ENCODE data around the gene METAP1D.
A peak's percentile ranks its signal among the peaks of the same experiment; 100 is the strongest.
"Not testable (repeated sequence)": the region's sequence is repeated elsewhere in the genome, so short reads cannot be mapped to it uniquely, and the experiment has no call there.

Gene METAP1D

DNA sequence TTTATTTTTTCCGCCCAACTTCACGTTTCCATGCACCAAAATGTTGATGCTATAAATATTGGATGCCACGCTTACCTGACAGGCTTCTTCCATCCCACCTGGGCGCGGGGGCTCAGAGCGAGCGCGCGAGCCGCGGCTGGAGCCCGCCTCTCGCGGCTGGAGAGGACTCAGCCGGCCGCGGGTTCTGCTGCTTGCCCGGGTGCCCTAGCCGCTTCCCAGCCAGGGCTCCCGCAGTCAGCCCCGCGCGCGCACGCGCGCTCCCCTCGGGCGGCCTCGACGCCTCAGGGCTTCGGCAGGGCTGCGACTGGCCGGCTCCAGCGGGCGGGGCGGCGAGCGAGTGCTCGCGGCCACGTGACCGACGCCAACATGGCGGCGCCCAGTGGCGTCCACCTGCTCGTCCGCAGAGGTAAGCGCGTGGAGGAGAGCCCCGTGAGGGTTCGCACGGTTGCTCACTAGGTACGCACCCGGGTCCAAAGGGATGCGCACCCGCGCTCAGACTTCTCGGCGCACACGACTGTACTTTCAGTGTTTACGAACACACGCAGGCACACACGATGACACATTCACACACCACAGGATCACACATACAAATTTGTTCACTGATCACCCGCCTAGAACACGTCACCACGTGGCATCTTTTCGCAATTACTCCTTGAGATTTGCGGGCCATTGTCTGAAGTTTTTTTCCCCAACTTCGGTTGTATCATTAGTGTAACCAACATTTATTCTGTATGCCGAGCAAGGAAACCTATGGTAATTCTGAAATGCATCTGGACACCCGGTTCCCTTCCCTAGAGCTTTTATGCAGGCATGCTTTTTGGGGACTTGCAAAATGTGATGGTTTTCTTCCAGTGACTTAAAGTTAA, at the start of gene METAP1D:
Gene METAP1D (plus strand): TSS at position 350 of the 866 bp plus-strand sequence. CDS start 17 bp downstream, at position 367.
- FAIRE-seq (peak; percentile 91), DNase-seq (ENCODE audit: insufficient read length, low spot score) (peak; percentile 93)

DNA sequence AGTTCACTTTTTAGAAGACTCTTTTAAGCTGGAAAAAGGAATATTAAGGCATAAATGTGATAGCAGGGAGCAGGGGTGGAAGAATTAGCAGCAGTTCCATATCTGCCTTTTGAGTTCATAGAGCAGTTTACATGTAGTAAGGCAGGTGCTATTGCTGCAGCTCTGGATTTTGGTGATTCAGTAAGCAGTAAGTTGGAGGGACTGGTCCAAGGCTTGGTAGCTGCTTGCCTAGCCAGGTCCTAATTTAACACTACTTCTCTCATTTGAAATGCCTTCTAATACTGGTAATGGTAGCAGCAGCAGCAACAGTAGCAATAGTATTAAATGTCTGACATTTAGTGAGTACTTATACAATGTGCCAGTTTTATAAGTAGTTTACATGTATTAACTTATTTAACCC, 47.5 kb upstream of the METAP1D start:
- DNase-seq (ENCODE audit: insufficient read length, low spot score) (no peak), FAIRE-seq (no peak)

DNA sequence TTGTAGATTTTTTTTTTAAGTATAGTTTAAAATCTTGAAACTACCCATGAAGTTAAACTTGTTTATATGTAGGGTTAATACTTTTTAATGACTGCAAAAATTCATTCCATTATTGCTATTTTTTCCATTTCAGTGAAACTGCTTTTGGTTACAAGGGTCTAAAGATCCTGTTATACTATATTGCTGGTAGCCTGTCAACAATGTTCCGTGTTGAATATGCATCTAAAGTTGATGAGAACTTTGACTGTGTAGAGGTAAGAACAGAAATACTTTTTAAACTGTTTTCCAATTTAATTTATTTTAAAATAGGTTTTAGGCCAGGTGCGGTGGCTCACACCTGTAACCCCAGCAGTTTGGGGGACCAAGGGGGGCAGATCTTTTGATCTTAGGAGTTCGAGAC, 47.0 kb upstream of the METAP1D start:
- DNase-seq (ENCODE audit: insufficient read length, low spot score) (no peak), FAIRE-seq (no peak)

DNA sequence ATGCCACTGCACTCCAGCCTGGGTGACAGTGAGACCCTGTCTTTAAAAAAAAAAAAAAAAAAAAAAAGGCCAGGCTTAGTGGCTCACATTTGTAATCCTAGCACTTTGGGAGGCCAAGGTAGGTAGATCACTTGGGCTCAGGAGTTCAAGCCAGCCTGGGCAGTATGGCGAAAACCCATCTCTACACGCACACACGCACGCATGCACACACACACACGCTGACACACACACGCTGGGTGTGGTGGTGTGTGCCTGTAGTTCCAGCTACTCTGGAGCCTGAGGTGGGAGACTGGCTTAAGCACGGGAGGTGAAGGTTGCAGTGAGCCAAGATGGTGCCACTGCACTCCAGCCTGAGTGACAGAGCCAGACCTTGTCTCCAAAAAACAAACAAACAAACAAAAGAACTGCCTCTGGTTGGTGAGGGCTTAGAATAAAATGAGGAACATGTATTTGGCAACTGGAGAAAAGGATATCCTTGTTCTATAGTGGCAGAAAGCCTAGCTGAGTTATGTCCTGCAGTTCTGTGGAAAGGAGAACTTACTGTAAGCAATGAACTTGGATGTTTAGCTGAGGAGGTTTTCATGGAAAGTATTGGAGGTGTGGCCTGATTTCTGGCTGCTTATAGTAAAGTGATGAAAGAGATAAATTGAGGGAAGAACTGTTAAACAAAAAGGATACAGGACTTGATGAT, 43.5 kb upstream of the METAP1D start:
- DNase-seq (ENCODE audit: insufficient read length, low spot score), result no peak
- FAIRE-seq, result no peak

DNA sequence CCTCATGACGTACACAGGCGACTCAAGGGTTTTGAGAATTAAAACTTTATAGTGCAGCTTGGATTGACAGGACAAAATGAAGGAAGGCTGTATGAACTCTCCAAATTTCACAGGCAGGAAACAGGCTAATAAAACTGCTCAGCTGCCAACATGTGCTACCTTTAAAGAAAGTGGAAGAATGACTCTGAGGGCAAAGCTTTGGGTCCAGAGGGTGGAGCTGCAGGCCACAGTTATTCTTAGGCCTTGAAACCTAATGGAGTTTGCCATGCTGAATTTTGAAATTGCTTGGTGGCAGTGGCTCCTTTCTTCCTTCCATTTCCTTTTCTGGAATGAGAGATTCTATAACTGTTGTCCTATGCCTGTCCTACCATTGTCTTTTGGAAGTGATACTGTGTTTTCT, 42.7 kb upstream of the METAP1D start:
- DNase-seq (ENCODE audit: insufficient read length, low spot score) (peak; percentile 9), FAIRE-seq (no peak)

DNA sequence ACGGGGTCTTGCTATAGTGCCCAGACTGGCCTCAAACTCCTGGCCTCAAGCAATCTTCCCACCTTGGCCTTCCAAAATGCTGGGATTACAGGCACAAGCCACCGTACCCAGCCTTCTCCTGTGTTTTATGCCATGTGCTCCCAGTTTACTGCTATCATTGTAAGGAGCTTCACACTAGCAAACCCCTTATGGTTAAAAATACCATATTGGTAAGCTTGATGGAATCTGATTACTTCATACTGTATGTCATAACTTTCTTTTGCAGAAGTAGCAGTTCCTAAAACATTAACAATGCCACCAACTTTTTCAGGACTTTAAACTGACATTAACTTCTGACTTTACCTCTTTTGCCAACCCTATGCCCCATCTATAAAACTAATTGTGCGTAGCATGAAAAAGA, 41.3 kb upstream of the METAP1D start:
- no peak for FAIRE-seq
- no peak for DNase-seq (ENCODE audit: insufficient read length, low spot score)

DNA sequence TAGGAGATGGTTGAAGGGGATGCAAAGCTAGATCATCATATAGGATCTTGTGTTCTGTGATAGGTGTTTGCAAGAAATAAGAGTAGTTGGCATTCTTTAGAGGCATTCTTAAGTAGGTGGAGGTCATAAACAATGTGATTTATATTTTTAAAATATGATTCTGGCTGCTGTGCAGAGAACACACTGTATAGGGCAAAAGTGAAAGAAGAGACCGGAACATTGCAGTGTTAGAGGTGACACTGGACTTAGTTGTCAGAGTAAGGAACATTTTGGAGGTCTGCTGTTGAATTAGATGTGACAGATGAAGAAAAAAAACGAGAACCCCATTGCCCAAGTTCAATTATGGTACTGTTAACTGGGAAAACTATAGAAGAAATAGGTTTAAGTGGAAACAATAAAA, 39.8 kb upstream of the METAP1D start:
- FAIRE-seq (no peak), DNase-seq (ENCODE audit: insufficient read length, low spot score) (no peak)

DNA sequence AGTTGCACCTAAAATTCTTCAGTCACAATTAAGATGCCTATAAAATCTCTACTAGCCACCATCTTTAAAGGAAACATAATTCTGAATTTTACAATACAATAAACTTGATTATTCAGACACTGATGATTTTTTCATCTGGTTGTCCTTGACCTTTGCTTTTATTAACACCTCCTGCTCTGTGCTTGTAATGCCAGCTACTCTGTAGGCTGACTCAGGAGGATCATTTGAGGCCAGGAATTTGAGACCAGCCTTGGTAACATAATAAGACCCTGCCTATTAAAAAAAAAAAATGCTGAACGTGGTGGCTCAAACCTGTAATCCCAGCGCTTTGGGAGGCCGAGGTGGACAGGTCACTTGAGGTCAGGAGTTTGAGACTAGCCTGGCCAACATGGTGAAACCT, 39.2 kb upstream of the METAP1D start:
- FAIRE-seq (no peak), DNase-seq (ENCODE audit: insufficient read length, low spot score) (no peak)

DNA sequence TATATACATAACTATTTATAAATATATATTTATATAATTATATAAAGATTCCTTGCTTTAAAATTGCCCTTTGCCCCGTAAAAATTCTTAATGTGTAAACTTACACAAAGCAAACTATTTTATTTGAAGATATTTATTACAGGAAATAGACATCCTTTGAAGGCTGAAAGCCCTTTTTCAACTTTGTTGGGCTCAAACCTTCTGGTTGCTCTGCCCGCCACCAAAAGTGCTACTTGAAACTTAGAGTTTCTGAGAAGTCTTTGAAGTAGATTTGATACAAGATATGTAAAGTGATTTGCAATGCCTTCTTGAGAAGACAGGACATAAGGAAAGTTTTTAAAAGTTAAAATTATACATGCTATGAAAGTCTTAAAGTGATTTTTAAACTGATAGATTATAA, 36.6 kb upstream of the METAP1D start:
- no peak for DNase-seq (ENCODE audit: insufficient read length, low spot score)
- no peak for FAIRE-seq

DNA sequence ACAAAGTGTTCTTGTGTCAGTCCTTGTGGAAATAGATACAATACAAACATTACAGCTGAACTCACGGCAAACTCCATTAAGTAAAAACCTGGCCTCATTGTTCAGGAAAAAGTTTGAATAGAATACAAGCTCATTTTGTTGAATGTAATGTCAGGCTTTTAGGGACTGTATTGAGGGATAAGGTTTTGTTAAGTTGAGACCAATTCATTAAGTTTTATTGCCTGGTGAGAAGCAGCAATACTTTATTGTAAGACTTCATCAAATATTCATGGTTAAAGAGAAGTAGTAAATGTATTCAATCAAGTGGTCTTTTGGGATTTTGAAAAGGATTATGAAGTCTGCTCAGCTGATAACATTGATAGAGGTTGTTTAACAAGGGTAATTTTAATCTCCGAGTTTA, 35.4 kb upstream of the METAP1D start:
- no peak for DNase-seq (ENCODE audit: insufficient read length, low spot score)
- peak; percentile 4 for FAIRE-seq

DNA sequence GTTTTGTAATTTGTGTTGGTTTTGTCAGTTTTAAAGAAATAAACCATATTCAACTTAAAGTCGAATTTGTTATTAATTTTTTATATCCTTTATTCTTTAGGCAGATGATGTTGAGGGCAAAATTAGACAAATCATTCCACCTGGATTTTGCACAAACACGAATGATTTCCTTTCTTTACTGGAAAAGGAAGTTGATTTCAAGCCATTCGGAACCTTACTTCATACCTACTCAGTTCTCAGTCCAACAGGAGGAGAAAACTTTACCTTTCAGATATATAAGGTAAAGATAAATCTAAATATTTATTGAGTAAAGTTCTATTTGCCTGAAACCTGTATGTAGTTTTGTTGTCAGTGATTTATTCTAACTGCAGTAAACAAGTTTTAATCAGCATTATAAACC, 34.5 kb upstream of the METAP1D start:
- no peak for FAIRE-seq
- no peak for DNase-seq (ENCODE audit: insufficient read length, low spot score)

DNA sequence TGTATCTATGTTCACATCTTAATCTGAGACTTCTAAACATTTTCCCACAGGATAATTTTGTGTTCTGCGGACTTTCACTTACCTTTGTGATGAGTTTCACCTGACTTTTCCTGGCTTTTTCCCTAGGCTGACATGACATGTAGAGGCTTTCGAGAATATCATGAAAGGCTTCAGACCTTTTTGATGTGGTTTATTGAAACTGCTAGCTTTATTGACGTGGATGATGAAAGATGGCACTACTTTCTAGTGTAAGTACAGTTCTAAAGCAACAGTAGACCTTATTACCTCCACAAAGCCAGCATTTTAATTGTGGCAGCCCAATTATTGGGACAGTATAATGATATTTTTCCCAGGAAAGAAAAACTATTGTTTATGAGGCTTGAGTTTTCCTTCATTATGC, 34.1 kb upstream of the METAP1D start:
- FAIRE-seq (no peak), DNase-seq (ENCODE audit: insufficient read length, low spot score) (no peak)

DNA sequence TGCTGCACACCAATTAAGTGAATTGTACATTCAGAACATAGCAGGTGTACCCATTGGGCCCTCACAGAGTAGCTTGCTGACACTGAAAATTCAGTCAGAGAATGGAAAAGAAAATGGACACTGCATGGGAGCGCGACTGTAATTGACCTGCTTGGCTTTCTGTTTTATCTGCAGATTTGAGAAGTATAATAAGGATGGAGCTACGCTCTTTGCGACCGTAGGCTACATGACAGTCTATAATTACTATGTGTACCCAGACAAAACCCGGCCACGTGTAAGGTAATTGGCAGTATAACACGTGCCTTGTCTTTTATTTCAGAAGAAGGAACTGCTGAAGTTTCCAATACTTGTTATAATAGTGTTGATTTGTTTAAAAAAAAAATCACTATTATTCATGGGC, 33.5 kb upstream of the METAP1D start:
- DNase-seq (ENCODE audit: insufficient read length, low spot score) (no peak), FAIRE-seq (no peak)

DNA sequence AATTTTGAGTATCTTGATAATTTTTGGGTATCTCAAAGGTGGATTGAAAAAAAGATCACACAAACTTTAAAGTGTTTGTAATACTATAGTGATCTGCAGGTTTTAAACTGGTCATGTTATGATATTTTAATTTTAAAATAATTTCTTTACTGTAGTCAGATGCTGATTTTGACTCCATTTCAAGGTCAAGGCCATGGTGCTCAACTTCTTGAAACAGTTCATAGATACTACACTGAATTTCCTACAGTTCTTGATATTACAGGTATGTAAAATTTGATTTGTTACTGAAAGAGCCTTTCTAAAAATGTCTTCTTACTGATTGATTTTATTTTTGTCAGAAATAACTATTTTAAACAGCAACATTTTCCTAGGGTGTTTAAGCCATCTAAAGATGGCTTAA, 33.1 kb upstream of the METAP1D start:
- FAIRE-seq, result no peak
- DNase-seq (ENCODE audit: insufficient read length, low spot score), result no peak

DNA sequence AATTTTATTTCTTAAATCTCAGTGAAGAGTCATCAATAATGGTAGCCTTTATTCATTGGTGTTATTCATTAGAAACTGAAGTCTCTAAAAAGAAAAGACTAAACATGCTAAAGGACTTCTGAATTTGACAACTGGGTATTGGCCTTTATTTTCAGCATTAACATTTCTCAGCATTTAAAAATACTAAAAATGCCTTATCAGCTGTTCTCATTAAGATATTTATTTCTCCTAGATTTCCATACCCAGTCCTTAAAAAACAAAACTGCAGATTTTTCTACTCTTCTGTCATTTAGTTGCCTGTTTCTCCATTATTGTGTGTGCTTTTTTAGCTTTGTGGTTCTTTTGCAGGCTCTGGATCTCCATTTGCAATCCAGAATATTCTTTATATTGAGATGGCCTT, 31.2 kb upstream of the METAP1D start:
- no peak for FAIRE-seq
- no peak for DNase-seq (ENCODE audit: insufficient read length, low spot score)

DNA sequence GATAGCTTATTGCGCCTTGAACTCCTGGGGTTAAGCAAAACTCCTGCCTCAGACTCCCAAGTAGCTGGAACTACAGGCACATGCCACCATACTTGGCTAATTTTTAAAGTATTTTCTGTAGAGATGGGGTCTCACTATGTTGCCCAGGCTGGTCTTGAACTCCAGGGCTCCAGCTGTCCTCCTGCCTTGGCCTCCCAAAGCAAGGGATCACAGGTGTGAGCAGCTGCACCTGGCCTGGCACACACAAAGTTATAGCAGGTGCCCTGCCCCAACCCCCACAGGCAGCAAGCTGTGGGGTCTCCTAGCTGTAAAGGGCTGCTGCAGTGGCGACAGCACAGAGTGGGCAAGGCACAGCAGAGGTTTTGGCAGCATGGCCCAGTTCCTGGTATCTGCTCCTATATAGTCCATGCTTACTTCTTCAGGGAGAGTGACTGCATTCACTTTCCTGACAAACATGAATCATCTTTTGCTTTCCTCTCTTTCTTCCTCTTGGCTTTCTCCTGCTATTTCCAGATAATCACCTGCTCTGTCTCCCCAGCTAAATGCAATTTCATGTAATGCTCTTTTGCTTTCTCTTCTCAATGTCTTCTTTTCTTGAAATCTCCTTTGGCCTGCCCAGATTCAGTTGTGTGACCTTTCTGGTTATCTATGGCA, 27.3 kb upstream of the METAP1D start:
- DNase-seq (ENCODE audit: insufficient read length, low spot score) (no peak), FAIRE-seq (no peak)

DNA sequence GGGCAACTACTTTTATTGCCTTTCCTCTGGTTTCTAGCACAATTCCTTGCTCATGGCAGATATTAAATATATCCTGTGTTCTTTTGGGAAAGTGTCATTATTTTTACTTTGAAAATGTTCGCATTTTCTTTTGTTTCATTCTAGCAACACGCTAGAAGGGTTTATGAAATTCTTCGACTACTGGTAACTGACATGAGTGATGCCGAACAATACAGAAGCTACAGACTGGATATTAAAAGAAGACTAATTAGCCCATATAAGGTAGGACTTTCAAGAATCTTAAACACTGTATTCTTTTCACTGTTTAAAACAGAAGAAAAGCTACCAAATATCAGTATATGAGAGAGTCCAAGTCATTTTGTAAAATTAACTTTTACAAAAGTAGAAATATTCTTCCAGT, 20.6 kb upstream of the METAP1D start:
- DNase-seq (ENCODE audit: insufficient read length, low spot score) (no peak), FAIRE-seq (no peak)

DNA sequence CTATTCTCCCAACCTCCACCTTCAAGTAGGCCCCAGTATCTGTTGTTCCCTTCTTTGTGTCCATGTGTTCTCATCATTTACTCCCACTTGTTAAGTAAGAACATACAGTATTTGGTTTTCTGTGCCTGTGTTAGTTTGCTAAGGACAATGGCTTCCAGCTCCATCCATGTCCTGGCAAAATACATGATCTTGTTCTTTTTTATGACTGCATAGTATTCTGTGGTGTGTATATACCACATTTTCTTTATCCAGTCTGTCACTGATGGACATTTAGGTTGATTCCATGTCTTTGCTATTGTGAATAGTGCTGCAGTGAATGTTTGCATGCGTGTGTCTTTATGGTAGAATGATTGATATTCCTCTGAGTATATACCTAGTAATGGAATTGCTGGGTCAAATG, 15.8 kb upstream of the METAP1D start:
- FAIRE-seq; DNase-seq (ENCODE audit: insufficient read length, low spot score): not testable (repeated sequence)

DNA sequence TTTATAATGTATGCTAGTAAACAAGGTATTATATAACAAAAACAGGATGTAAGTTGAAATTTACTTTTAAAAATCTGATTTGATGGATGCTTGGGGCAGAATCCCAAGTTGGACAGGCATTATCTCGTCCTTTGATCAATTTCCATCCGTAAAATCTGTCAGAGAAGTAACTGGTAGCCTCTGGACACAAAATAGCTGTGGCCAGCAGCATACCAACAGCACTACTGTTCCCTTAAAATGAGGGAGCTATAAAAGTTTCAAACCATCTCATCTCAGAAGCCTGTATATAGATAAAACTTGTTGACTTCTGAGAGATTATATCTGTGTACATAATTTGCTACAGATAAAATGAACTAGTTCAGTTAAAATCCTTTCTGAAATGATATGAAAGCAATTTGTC, 14.7 kb upstream of the METAP1D start:
- DNase-seq (ENCODE audit: insufficient read length, low spot score) (peak; percentile 34), FAIRE-seq (no peak)

DNA sequence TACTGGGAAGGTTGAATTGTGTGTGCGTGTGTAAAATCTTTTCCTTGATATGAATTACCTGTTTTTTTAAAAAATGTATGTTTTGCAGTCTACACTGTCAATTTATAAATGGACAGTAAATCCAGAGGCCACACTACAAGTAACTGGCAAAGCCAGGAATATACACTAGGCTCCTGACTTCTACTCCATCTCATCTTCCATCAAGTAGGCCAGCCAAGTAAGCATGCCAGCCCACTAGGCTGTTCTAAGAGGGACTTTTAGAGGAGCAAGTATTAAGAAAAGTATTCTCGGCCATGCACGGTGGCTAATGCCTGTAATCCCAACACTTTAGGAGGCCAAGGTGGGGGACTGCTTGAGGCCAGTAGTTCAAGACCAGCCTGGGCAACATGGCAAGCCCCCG, 13.0 kb upstream of the METAP1D start:
- no peak for FAIRE-seq
- no peak for DNase-seq (ENCODE audit: insufficient read length, low spot score)

DNA sequence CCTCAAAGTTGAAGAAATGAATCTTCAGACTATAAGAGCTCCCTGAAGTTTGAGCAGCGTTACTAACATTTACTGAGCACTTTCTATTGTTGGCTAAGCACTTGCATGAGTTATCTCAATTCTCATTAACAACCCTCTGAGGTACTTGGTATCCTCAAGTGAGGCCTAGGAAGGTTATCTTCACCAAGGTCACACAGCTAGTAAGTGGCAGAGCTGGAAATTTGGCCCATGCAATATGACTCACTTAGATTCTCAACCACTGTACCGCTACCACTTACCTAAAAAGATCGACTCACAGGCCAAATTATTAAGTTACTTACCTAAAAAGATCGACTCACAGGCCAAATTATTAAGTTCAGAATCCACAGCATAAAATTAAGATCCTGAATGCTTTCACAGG, 8.7 kb upstream of the METAP1D start:
- no peak for DNase-seq (ENCODE audit: insufficient read length, low spot score)
- no peak for FAIRE-seq

DNA sequence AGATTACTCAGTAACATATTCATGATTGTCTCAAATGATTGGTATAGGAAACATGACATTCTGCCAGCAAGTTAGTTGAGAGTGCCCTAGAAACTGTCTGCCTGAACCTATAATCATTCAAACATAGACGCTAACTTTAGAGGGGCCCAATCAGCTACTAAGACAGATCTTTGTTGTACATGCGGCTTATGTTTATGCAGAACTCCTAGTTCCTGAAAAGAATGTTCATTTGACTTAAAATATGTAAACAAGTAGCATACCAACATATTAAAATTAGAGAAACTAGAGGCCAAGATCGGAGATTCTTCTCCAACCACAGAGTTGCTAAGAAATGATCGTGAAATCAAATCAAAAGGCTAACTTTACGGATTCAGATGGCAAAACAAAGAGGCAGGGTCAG, 4.2 kb upstream of the METAP1D start:
- DNase-seq (ENCODE audit: insufficient read length, low spot score), result no peak
- no peak for FAIRE-seq
